Measurements from ENCODE around the gene CRELD1. TPM values are rescaled to one million over a fixed set of nuclear protein-coding genes. Genes with fewer than 3 reads are reported as not detected.

Gene CRELD1
- total and polyA plus RNA-seq, 10 of the 15 experiments (the other 5 are each of a cell fraction or from before 2014, with no cell fraction given), result 1.3 to 15.9 (median 8.8) TPM

- TF ChIP-seq PBX3 (IDR thresholded peaks at IDR 0.05; ENCODE audit: insufficient replicate concordance, low read depth, low read length) (no peak), ZNF592 (IDR thresholded peaks at IDR 0.05) (no peak), PKNOX1 (IDR thresholded peaks at IDR 0.05) (no peak), ZNF207 (IDR thresholded peaks at IDR 0.05; ENCODE audit: borderline replicate concordance) (no peak), ETV6 (conservative IDR thresholded peaks at IDR 0.05 in 1 of 2, IDR thresholded peaks at IDR 0.05 in 1 of 2; ENCODE audit: borderline replicate concordance in 1 of 2, low read depth in 1 of 2) (no peak), STAT3 (IDR thresholded peaks at IDR 0.05; ENCODE audit: low read depth, low read length) (no peak)
These were observed 49.0 kb upstream of the CRELD1 start (continued) for GRCh38 chr3:9884555-9885165.
